ENCODE data around the gene TM4SF5.

DNA sequence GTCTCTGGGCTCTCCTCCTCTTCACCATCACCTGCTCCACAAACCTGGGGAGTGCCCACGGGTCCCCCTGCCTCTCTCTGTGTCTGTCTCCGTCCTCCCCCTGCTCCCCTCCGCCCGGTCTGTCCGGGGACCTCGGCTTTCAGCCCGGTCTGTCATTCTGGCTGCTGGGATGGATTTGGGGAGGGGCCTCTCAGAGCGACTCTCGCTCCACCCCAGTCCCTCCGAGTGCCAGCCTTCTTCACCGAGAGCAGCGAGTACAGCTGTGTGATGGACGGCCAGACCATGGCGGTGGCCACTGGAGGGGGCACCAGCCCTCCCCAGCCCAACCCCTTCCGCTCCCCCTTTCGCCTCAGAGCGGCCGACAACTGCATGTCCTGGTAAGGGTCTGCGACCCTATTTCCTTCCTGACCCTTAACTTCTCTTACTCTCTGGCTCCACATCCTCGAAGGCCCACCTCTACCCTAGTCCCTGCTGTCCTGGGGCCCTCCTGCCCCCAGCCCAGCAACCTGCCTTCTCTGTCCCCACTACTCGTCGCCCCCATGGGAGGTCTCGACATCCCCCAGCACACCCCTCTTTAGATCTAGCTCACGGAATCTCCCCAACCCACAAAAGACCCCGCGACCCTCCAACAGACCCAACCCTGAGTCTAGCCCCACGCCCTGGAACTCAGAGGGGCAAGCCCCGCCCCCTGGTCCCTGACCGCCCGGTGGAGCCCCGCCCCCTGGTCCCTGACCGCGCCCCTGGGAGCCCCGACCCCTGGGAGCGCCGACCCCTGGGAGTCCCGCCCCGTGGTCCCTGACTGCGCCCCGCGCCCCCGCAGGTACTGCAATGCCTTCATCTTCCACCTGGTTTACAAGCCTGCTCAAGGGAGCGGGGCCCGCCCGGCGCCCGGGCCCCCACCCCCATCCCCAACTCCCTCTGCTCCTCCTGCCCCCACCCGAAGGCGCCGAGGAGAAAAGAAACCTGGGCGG, 26.4 kb upstream of the TM4SF5 start:
- no peak for TF ChIP-seq CTCF (IDR thresholded peaks at IDR 0.05 in 8 of 11, conservative IDR thresholded peaks at IDR 0.05 in 3 of 11)
- TF ChIP-seq POLR2A (IDR thresholded peaks at IDR 0.05) = no peak

Data from spleen (tissue), 7 donors.